Gastrocnemius medialis (tissue), 4 donors: Measurements from ENCODE around the gene NR2C1. TPM values are rescaled to one million over a fixed set of nuclear protein-coding genes. Genes with fewer than 3 reads are reported as not detected.
A peak's percentile ranks its signal among the peaks of the same experiment; 100 is the strongest.

Experiments
- ATAC-seq, 2 donors: fragments of 150-250 bp; one replicate each; pipeline ENCODE4 v1.9.1; 2016
- DNase-seq, 2 donors: peaks; one replicate each; pipeline ENCODE4 v3.0.0-alpha.2; 2019
- H3K27ac ChIP-seq, 4 donors: fragments of 200-600 bp; sonication (generic); 1 replicate in 1 of 4; 2 replicates in 3 of 4; pipeline ENCODE4 v1.5.1; 2016 to 2018; ENCODE audit warnings: mild to moderate bottlenecking in 2 of 4, moderate library complexity in 1 of 4
- H3K27me3 ChIP-seq, 3 donors: fragments of 200-600 bp; sonication (generic) in 2 of 3; 1 replicate in 1 of 3; 2 replicates in 2 of 3; pipeline versions ENCODE4 v1.5.1 to v1.6.0; 2016 to 2019; ENCODE audit warnings: mild to moderate bottlenecking in 1 of 3, moderate library complexity in 1 of 3
- H3K36me3 ChIP-seq, 2 donors: fragments of 200-600 bp; sonication (generic) in 1 of 2; one replicate each; pipeline ENCODE4 v1.5.1; 2017 to 2018
- H3K4me1 ChIP-seq, 2 donors: fragments of 200-600 bp; sonication (generic) in 1 of 2; one replicate each; pipeline ENCODE4 v1.5.1; 2016 to 2017; ENCODE audit warnings: mild to moderate bottlenecking in 2 of 2
- H3K4me3 ChIP-seq, 4 donors: fragments of 200-600 bp; sonication (generic) in 3 of 4; 1 replicate in 1 of 4; 2 replicates in 3 of 4; pipeline ENCODE4 v1.5.1; 2016 to 2019; ENCODE audit warnings: mild to moderate bottlenecking in 2 of 4
- H3K9me3 ChIP-seq, 3 donors: fragments of 200-600 bp; sonication (generic) in 2 of 3; 1 replicate in 1 of 3; 2 replicates in 2 of 3; pipeline ENCODE4 v1.5.1; 2016 to 2019
- CTCF ChIP-seq, 5 experiments: fragments of 450-650 bp in 3 of 5; fragments of 200-600 bp in 2 of 5; sonication (generic) in 2 of 5; IDR thresholded peaks in 4 of 5; conservative IDR thresholded peaks in 1 of 5; 1 replicate in 4 of 5; 2 replicates in 1 of 5; pipeline ENCODE4 v1.5.1; 2016 to 2019; ENCODE audit warnings: antibody characterized with exemption in 5 of 5, mild to moderate bottlenecking in 3 of 5, moderate library complexity in 3 of 5
- POLR2A ChIP-seq, 2 donors: fragments of 450-650 bp; IDR thresholded peaks; one replicate each; pipeline ENCODE4 v1.6.1; 2017; ENCODE audit warnings: antibody characterized with exemption in 2 of 2, mild to moderate bottlenecking in 2 of 2, moderate library complexity in 2 of 2
- in situ Hi-C, 4 donors: fragments of 200-750 bp; cut with MboI; loops; one replicate each; pipeline versions ENCODE4 v1.15.0 to v1.8.0; 2017; ENCODE audit warnings: low sequenced_read_pairs in 4 of 4
- intact Hi-C: fragments of 100-400 bp; cut with DNase I; formaldehyde crosslinking; loops from one replicate; pipeline ENCODE4 v1.15.1; 2023; ENCODE audit warnings: low total_unique reads
- total RNA-seq, 4 donors: library from RNA; depleted of rRNA; stranded (reverse); fragments of >200 nt; gene quantifications; one replicate each; pipeline versions ENCODE4 v1.1.0 to v1.2.3, GENCODE V29; 2016

The NR2C1 gene
- total RNA-seq, 4 donors from 2014 or later = 16.2 to 48.8 (median 22.5) TPM

GRCh38 chr12:95116773-95117172, 43.4 kb upstream of the NR2C1 start:
- intact Hi-C loops (loop anchor here (1.0 kb wide), 3 partner anchors 102 to 418 kb away; no protein-coding TSS in a partner anchor), in situ Hi-C loops (loop anchor here (5.0 to 10.0 kb wide), 2 partner anchors 221 to 418 kb away; no protein-coding TSS in a partner anchor)
- DNase-seq (no peak), ATAC-seq (peak in 1 of 2 donors; percentile 33)
- H3K4me1 ChIP-seq = peaks cover 16 to 23% of the 10 kb centered on the region in 2 donors
- no peak overlapping the region for H3K4me3 ChIP-seq
- no peak for TF ChIP-seq CTCF (IDR thresholded peaks at IDR 0.05 in 4 of 5, conservative IDR thresholded peaks at IDR 0.05 in 1 of 5)
- TF ChIP-seq POLR2A (IDR thresholded peaks at IDR 0.05) = no peak
- H3K27me3 ChIP-seq = no peaks in the 10 kb centered on the region
- H3K9me3 ChIP-seq = no peaks in the 10 kb centered on the region
- no peaks in the 10 kb centered on the region for H3K36me3 ChIP-seq
- peak overlapping the region in 2 of 4 donors; percentile 22 to 59 for H3K27ac ChIP-seq

- no peak for TF ChIP-seq POLR2A (IDR thresholded peaks at IDR 0.05)
- TF ChIP-seq CTCF (IDR thresholded peaks at IDR 0.05 in 4 of 5, conservative IDR thresholded peaks at IDR 0.05 in 1 of 5) = no peak
- Histone ChIP-seq H3K27ac (no peak overlapping the region), H3K36me3 (no peaks in the 10 kb centered on the region), H3K9me3 (no peaks in the 10 kb centered on the region), H3K4me3 (no peak overlapping the region), H3K27me3 (no peaks in the 10 kb centered on the region), H3K4me1 (peaks cover 16 to 23% of the 10 kb centered on the region in 2 donors)
- in situ Hi-C loops = loop anchor here (5.0 to 10.0 kb wide), 2 partner anchors 221 to 418 kb away; no protein-coding TSS in a partner anchor
- DNase-seq = no peak
- intact Hi-C loops = no loop called here
- ATAC-seq = no peak
These were observed 42.9 kb upstream of the NR2C1 start for GRCh38 chr12:95116341-95116740.

GRCh38 chr12:95115641-95116040, 42.2 kb upstream of the NR2C1 start:
- H3K36me3 ChIP-seq = no peaks in the 10 kb centered on the region
- in situ Hi-C loops (loop anchor here (5.0 to 10.0 kb wide), 2 partner anchors 222 to 419 kb away; no protein-coding TSS in a partner anchor), intact Hi-C loops (no loop called here)
- no peak overlapping the region for H3K27ac ChIP-seq
- H3K4me3 ChIP-seq = no peak overlapping the region
- H3K9me3 ChIP-seq = no peaks in the 10 kb centered on the region
- H3K4me1 ChIP-seq = peaks cover 16 to 23% of the 10 kb centered on the region in 2 donors
- DNase-seq (no peak), ATAC-seq (no peak)
- no peaks in the 10 kb centered on the region for H3K27me3 ChIP-seq
- TF ChIP-seq CTCF (IDR thresholded peaks at IDR 0.05 in 4 of 5, conservative IDR thresholded peaks at IDR 0.05 in 1 of 5) (no peak), POLR2A (IDR thresholded peaks at IDR 0.05) (no peak)

- no peak for ATAC-seq
- intact Hi-C loops (no loop called here), in situ Hi-C loops (loop anchor here (5.0 to 10.0 kb wide), 2 partner anchors 222 to 420 kb away; no protein-coding TSS in a partner anchor)
- H3K36me3 ChIP-seq = no peaks in the 10 kb centered on the region
- no peaks in the 10 kb centered on the region for H3K27me3 ChIP-seq
- no peaks in the 10 kb centered on the region for H3K9me3 ChIP-seq
- no peak for DNase-seq
- peaks cover 16 to 23% of the 10 kb centered on the region in 2 donors for H3K4me1 ChIP-seq
- H3K27ac ChIP-seq = no peak overlapping the region
- TF ChIP-seq CTCF (IDR thresholded peaks at IDR 0.05 in 4 of 5, conservative IDR thresholded peaks at IDR 0.05 in 1 of 5) (no peak), POLR2A (IDR thresholded peaks at IDR 0.05) (no peak)
- H3K4me3 ChIP-seq = no peak overlapping the region
These were observed 41.5 kb upstream of the NR2C1 start for GRCh38 chr12:95114766-95115405.
